PC-3 (cell line): Measurements from ENCODE around the gene NCEH1. TPM values are rescaled to one million over a fixed set of nuclear protein-coding genes. Genes with fewer than 3 reads are reported as not detected.

ENCODE experiments used
- ATAC-seq: fragments of 200-7000 bp; cut with Tn5 transposase; 2 replicates; pipeline ENCODE4 v1.9.1; 2020; ENCODE audit warnings: mild to moderate bottlenecking, moderate library complexity
- BruUV-seq: library from RNA; stranded (reverse); fragments of 400-500 nt; replicated peaks from 2 replicates; lab custom pipeline; 2021; lab: Mats Ljungman, UMichigan
- CTCF ChIA-PET: fragments of 300-600 bp; sonication (Branson Sonifier 250); formaldehyde crosslinking; loops from one replicate; lab custom pipeline; 2022; ENCODE audit warnings: antibody characterized with exemption; lab: Charles Lee
- POLR2A ChIA-PET: fragments of 300-600 bp; sonication (Branson Sonifier 250); formaldehyde crosslinking; loops from one replicate; lab custom pipeline; 2022; ENCODE audit warnings: antibody characterized with exemption; ENCODE audit not compliant: unreplicated experiment; lab: Charles Lee
- DNase-seq: peaks from one replicate; pipeline ENCODE4 v3.0.0-alpha.2; 2015
- H2AFZ ChIP-seq: fragments of 300-600 bp; sonication (generic); 2 replicates; pipeline ENCODE4 v1.6.0; 2016; ENCODE audit warnings: antibody characterized with exemption, low read length
- H3F3A ChIP-seq: fragments of 300-600 bp; sonication (generic); one replicate; pipeline ENCODE4 v1.6.0; 2017; ENCODE audit warnings: antibody characterized with exemption, low read length, control low read depth, mild to moderate bottlenecking; ENCODE audit not compliant: unreplicated experiment
- H3K27ac ChIP-seq: fragments of 300-600 bp; sonication (generic); 2 replicates; pipeline ENCODE4 v1.5.1; 2016; ENCODE audit warnings: mild to moderate bottlenecking, low read length
- H3K27me3 ChIP-seq: fragments of 300-600 bp; sonication (generic); 2 replicates; pipeline ENCODE4 v1.6.1; 2016; ENCODE audit warnings: low read length, mixed read lengths
- H3K36me3 ChIP-seq: fragments of 300-600 bp; sonication (generic); 2 replicates; pipeline ENCODE4 v1.6.1; 2016; ENCODE audit warnings: low read depth, mixed run types, low read length, mixed read lengths
- H3K4me1 ChIP-seq: fragments of 300-600 bp; sonication (generic); 2 replicates; pipeline ENCODE4 v1.5.1; 2016; ENCODE audit warnings: low read length; ENCODE audit not compliant: insufficient read depth
- H3K4me2 ChIP-seq: fragments of 300-600 bp; sonication (generic); 2 replicates; pipeline ENCODE4 v1.6.0; 2016; ENCODE audit warnings: low read length
- H3K4me3 ChIP-seq: fragments of 300-600 bp; sonication (generic); 2 replicates; pipeline ENCODE4 v1.5.1; 2016; ENCODE audit warnings: mild to moderate bottlenecking, low read length, mixed read lengths
- H3K79me2 ChIP-seq: fragments of 300-600 bp; sonication (generic); 2 replicates; pipeline ENCODE4 v1.6.1; 2017; ENCODE audit warnings: low read length, mixed read lengths
- H3K9ac ChIP-seq: fragments of 300-600 bp; sonication (generic); 2 replicates; pipeline ENCODE4 v1.6.0; 2016; ENCODE audit warnings: mild to moderate bottlenecking, low read length
- H3K9me2 ChIP-seq: fragments of 300-600 bp; sonication (generic); replicated peaks from 2 replicates; pipeline ENCODE4 v1.6.1; 2016; ENCODE audit warnings: mixed run types, low read length, mixed read lengths
- H3K9me3 ChIP-seq: fragments of 300-600 bp; sonication (generic); 2 replicates; pipeline ENCODE4 v1.6.1; 2016; ENCODE audit warnings: low read length, mixed read lengths
- H4K20me1 ChIP-seq: fragments of 300-600 bp; sonication (generic); 2 replicates; pipeline ENCODE4 v1.6.1; 2016; ENCODE audit warnings: low read length, mixed read lengths
- CTCF ChIP-seq: fragments of 300-600 bp; sonication (generic); conservative IDR thresholded peaks from 2 replicates; pipeline ENCODE4 v1.5.1; 2017; ENCODE audit warnings: antibody characterized with exemption, low read depth, mild to moderate bottlenecking, low read length
- EZH2 ChIP-seq: fragments of 300-600 bp; sonication (generic); IDR thresholded peaks from one replicate; pipeline ENCODE4 v1.6.1; 2017; ENCODE audit warnings: antibody characterized with exemption, mild to moderate bottlenecking, low read length; ENCODE audit not compliant: unreplicated experiment
- EZH2phosphoT487 ChIP-seq: fragments of 300-600 bp; sonication (generic); IDR thresholded peaks from 2 replicates; pipeline ENCODE4 v1.6.1; 2018; ENCODE audit warnings: mild to moderate bottlenecking, antibody characterized with exemption, low read length, borderline replicate concordance
- intact Hi-C: fragments of 100-400 bp; cut with micrococcal nuclease; formaldehyde crosslinking; loops from 2 replicates; pipeline ENCODE4 v1.9.0; 2023
- total RNA-seq: library from RNA; depleted of rRNA; stranded (reverse); fragments of >200 nt; gene quantifications from 2 replicates; pipeline ENCODE4 v1.2.3, GENCODE V29; 2014

Gene NCEH1
- total RNA-seq, 1 experiment from 2014 or later: 28.2 TPM

GRCh38 chr3:172608575-172608974 lies 102.3 kb downstream of the NCEH1 start:
- no peaks in the 10 kb centered on the region for H4K20me1 ChIP-seq
- POLR2A ChIA-PET: no interaction called here
- ATAC-seq: no peak
- H3K27me3 ChIP-seq: no peaks in the 10 kb centered on the region
- H3K4me2 ChIP-seq: no peak overlapping the region
- intact Hi-C loops: no loop called here
- no peaks in the 10 kb centered on the region for H3K79me2 ChIP-seq
- no peak for TF ChIP-seq CTCF
- H3K27ac ChIP-seq: no peak overlapping the region
- H3K4me1 ChIP-seq: peaks cover 10% of the 10 kb centered on the region
- H3K9me3 ChIP-seq: no peaks in the 10 kb centered on the region
- H3F3A ChIP-seq: no peaks in the 10 kb centered on the region
- no TSS peak for BruUV-seq
- H3K4me3 ChIP-seq: no peak overlapping the region
- CTCF ChIA-PET: no interaction called here
- DNase-seq: no peak
- H3K36me3 ChIP-seq: no peaks in the 10 kb centered on the region
- no peaks in the 10 kb centered on the region for H3K9me2 ChIP-seq
- no peak overlapping the region for H3K9ac ChIP-seq
- H2AFZ ChIP-seq: no peak overlapping the region

- Histone ChIP-seq H4K20me1 (no peaks in the 10 kb centered on the region), H3K27me3 (no peaks in the 10 kb centered on the region), H3K4me2 (no peak overlapping the region), H3K36me3 (no peaks in the 10 kb centered on the region), H3K27ac (peak overlapping the region; percentile 56), H3K4me1 (peaks cover 10% of the 10 kb centered on the region), H3K9me2 (no peaks in the 10 kb centered on the region), H3F3A (no peaks in the 10 kb centered on the region), H2AFZ (no peak overlapping the region), H3K4me3 (no peak overlapping the region), H3K9ac (no peak overlapping the region), H3K79me2 (no peaks in the 10 kb centered on the region), H3K9me3 (no peaks in the 10 kb centered on the region)
- CTCF ChIA-PET: interaction anchor here (0.9 to 1.0 kb wide), 2 partner anchors 17 to 146 kb away, joined by 4 read pairs; no protein-coding TSS in a partner anchor
- POLR2A ChIA-PET: interaction anchor here (0.6 to 0.7 kb wide), 3 partner anchors 14 to 162 kb away, joined by 3 to 8 read pairs (median 3); no protein-coding TSS in a partner anchor
- TF ChIP-seq EZH2 (no peak), EZH2phosphoT487 (no peak), CTCF (no peak)
- DNase-seq (peak; percentile 73), ATAC-seq (peak; percentile 75)
- BruUV-seq: no TSS peak
- intact Hi-C loops: no loop called here
Measured at GRCh38 chr3:172607305-172608121, 103.4 kb downstream of the NCEH1 start.

- H3K4me2 ChIP-seq: no peak overlapping the region
- no peaks in the 10 kb centered on the region for H3K9me3 ChIP-seq
- H2AFZ ChIP-seq: no peak overlapping the region
- no TSS peak for BruUV-seq
- no peaks in the 10 kb centered on the region for H3K36me3 ChIP-seq
- no peak for TF ChIP-seq EZH2phosphoT487
- TF ChIP-seq CTCF: no peak
- no peak for TF ChIP-seq EZH2
- H3K27me3 ChIP-seq: no peaks in the 10 kb centered on the region
- no peak overlapping the region for H3K27ac ChIP-seq
- no peaks in the 10 kb centered on the region for H3K9me2 ChIP-seq
- intact Hi-C loops: no loop called here
- H3K9ac ChIP-seq: no peak overlapping the region
- CTCF ChIA-PET: interaction anchor here (0.5 kb wide), 1 partner anchor 17 kb away, joined by 6 read pairs; no protein-coding TSS in a partner anchor
- no peaks in the 10 kb centered on the region for H3F3A ChIP-seq
- POLR2A ChIA-PET: no interaction called here
- H3K4me1 ChIP-seq: peaks cover 10% of the 10 kb centered on the region
- H3K79me2 ChIP-seq: no peaks in the 10 kb centered on the region
- ATAC-seq (no peak), DNase-seq (no peak)
- no peaks in the 10 kb centered on the region for H4K20me1 ChIP-seq
- no peak overlapping the region for H3K4me3 ChIP-seq
Measured at GRCh38 chr3:172606021-172606420, 104.8 kb downstream of the NCEH1 start.
